GM19023 (cell line): Measurements from ENCODE around the gene FLNC.
A peak's percentile ranks its signal among the peaks of the same experiment; 100 is the strongest.

Source experiments
- ATAC-seq: cut with Tn5 transposase; IDR thresholded peaks from one replicate; pipeline ENCODE4 v1.9.1; 2021; ENCODE audit warnings: mild to moderate bottlenecking, moderate library complexity; ENCODE audit not compliant: unreplicated experiment

Gene FLNC

DNA sequence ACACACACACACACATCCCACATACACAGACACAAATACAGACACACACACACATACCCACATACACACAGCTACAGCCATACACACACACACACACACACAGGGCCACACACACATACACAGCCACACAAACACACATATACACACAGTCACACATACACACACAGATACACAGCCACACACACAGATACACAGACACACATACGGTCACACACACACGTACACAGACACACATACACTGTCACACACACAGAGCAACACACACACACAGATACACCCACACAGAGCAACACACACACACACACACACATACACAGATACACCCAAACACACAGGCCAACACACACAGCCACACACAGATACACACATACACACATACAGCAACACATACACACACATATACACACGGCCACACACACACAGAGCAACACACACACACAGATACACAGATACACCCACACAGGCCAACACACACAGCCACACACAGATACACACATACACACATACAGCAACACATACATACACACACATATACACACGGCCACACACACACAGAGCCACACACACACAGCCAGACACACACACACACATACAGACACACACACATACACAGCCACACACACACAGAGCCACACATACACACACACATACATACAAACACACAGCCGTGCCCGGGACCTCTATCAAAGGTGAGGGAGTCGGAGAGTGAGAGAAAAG lies 58.0 kb downstream of the FLNC start:
- ATAC-seq: no peak

DNA sequence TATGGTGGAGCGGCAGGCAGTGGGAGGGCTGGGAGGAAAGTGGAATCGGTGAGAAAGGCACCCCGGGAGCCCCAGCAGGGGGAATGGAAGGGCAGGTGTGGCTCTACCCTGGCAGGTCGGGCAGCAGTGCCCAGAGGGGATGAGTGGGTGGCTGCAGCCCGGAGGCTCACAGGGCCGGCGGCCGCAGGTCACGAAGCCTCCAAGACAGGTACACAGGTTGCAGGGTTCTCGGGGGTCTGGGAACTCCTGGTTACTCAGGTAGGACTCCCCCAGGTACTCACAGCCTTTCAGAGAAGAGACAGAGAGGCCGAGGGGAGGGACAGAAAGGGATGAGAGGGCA lies 58.5 kb downstream of the FLNC start:
- ATAC-seq: no peak

GRCh38 chr7:128889121-128889520 lies 58.9 kb downstream of the FLNC start:
- ATAC-seq: no peak

DNA sequence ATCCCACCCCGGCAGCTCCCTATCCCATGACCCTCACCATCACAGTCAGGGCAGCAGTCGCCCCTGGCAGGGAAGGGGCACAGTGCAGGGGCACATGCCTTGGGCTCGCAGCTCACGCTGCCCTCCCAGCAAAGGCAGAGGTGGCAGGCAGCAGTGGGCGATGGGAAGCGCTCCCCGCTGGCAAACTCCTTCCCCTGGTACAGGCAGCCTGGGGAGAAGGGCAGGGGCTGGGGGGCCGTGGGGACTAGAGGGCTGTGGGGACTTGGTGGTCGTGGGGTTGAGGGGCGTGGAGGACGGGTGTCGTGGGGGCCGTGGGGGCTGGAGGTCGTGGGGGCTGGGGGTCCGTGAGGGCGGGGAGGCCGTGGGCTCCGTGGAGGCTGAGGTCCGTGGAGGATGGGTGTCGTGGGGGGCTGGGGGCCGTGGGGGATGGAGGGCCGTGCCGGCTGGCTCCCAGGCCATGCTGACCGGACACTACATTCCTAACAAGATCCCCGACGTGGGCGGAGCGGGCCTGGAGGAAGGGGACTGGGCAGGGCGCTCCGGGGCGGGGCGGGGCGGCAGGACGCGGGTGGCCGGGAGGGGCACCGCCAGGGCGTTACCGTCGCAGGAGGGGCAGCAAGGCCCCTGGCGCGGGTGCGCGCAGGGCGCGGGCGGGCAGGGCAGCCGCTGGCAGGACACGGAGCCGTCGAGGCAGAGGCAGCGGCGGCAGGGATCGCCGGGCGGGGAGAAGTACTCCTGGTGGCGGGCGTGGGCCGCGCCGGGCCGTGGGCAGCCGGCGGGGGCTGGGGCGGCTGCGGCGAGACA lies 60.3 kb downstream of the FLNC start:
- ATAC-seq: no peak

GRCh38 chr7:128891110-128891941 lies 61.1 kb downstream of the FLNC start:
- no peak for ATAC-seq

DNA sequence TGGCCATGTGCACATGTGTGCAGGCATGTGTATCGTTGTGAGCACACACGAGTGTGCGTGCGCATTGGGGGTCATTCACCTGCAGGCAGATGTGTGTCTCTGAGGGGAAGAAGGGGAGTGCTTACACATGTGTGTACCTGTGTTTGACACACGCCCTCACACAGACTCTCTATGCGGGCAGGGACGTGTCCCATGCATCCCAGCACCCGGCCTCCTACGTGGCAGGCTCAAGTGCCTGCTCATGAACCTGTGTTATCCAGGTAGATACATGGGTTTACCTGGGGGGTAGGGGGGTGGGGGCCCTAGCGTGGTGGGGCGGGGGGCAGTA lies 61.7 kb downstream of the FLNC start:
- ATAC-seq: no peak

- ATAC-seq: no peak
Observed at GRCh38 chr7:128892521-128893250, 62.5 kb downstream of the FLNC start.

DNA sequence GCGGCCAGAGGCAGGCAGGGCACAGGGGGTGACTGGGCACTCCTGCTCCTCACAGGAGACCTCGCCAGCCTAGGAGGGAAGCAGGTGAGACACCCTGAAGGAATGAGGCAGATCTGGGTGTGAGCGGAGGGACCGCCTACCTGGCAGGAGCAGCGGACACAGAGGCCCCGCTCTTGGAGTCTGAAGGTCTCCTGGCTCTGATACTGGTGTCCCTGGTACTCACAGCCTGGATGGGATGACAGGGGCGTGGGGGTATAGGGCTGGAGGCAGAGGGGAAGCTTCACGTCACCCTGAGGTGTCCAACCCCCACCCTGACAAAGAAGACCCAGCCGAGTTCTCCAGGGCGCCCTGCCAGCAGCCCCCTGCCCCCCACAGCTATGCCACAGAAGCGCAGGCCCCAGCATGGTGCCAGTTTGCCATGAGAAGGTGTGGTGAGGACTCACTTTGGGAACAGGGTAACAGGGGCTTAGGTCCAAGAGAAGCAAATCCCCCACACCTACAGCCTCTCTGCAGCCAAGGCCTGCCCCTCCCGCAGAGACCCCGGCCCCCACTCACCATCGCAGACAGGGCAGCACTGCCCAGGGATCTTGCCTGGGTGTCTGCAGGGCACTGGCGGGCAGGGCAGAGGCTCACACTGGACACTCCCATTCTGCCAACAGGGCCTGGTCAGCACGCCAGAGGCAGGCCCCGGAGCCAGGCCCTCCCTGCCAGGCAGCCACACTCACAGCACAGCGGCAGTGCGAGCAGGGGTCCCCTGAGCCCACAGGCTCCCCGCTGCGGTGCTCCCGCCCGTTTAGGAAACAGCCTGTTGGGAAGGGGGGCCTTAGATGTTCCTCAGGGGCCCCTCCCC lies 63.3 kb downstream of the FLNC start:
- no peak for ATAC-seq

GRCh38 chr7:128894101-128894440 lies 63.9 kb downstream of the FLNC start:
- ATAC-seq: no peak

DNA sequence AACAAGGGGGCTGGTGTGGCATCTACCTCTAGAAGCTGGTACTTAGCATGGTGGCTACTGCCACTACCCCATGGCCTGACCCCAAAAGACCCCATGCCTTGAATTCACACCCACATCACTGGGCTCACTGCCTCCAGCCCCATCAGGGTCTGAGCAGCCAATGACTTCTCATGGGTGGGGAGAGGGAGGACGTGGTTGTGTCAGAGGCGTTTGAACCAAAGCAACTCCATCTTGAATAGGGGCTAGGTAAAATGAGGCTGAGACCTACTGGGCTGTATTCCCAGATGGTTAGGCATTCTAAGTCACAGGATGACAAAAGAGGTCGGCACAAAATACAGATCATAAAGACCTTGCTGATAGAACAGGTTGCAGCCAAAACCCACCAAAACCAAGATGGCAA lies 65.1 kb downstream of the FLNC start:
- ATAC-seq: no peak

GRCh38 chr7:128899392-128899791 lies 69.2 kb downstream of the FLNC start:
- no peak for ATAC-seq

GRCh38 chr7:128900237-128900636 lies 70.0 kb downstream of the FLNC start:
- no peak for ATAC-seq

- ATAC-seq: no peak
Observed at GRCh38 chr7:128902761-128903585, 72.8 kb downstream of the FLNC start.

- no peak for ATAC-seq
Observed at GRCh38 chr7:128903621-128904361, 73.6 kb downstream of the FLNC start.

DNA sequence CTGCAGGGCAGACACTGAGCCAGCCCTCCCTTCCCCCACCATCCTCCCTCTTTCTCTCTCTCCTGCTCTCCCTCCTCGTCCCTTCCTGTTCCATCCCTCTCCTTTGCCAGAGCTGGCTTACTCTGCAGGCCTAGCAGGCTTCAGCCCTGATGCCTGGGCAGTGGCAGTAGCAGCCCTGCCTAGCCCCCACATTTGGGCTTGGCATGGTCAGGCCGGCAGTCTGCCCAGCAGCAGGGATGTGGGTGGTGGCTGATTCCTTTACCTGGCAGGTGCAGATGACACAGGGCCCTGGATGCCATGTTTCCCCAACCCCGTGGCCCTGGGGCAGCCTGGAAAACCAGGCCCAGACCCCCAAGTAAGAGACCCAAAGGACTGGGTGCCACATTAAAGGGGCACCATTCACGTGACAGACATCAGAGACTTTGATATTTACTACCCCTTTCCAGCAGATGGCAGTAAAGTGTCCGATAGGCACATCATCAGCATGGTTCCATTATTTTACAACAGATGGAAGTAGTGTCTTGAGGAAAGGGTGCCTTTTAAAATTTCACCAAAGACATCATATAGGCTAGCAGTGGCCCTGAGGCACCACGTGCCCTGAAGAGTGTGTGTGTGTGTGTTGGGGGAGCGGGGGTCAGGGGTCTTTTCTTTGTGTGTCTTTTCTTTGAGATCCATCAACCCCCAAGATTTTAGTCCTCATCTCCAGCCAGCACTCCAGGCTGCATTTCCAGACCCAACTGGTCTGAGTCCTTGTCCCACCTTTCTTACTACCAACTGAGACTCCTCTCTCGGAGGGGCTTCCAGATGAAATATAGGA lies 74.4 kb downstream of the FLNC start:
- peak; percentile 50 for ATAC-seq

DNA sequence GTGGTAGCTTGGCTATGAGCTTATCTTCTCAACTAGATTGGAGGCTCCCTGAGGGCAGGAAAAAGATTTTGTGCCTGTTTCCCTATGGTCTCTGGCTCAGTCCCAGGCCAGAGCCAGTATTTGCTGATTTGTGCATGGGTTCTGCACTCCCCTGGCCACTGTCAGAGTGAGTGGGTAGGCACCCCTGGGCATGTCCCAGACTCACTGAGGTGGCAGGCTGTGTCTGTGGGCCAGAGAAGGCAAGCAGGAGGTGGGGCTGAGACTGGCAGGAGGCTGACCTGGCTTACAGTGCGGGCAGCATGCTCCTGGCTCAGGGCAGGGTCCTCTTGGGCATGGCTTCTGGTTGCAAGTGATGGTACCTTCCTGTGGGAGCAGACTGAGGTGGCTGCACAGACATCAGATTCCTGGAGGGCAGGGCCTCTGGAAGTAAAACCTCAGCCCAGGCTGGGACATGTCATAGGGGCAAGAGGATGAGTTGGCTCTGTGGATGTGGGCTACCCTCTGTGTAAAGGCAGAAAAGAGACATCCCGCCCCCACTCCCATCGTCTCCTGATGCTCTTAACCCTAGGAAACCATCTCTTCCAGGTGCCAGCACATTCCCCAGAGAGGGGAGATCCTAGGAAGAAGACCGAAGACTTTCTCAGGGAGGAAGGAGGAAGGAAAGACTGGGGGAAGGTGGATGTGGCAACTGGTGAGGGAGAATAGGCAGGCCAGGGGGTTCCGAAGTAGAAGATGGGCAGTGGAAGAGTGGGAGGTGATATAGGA lies 76.0 kb downstream of the FLNC start:
- ATAC-seq: no peak
